Fibroblast of villous mesenchyme (primary cell): ENCODE measurements around the gene PRDM7. TPM values are rescaled to one million over a fixed set of nuclear protein-coding genes. Genes with fewer than 3 reads are reported as not detected.

Experiments used
- DNase-seq: peaks from one replicate; pipeline ENCODE4 v3.0.0-alpha.2; 2010; ENCODE audit warnings: low read depth
- H3K4me3 ChIP-seq: 2 replicates; pipeline ENCODE4 v1.5.1; 2011; ENCODE audit warnings: low read depth, mild to moderate bottlenecking, low read length
- total RNA-seq: library from RNA; depleted of rRNA; stranded (reverse); fragments of >200 nt; gene quantifications from 2 replicates; pipeline ENCODE4 v1.2.3, GENCODE V29; 2012
- TF ChIP-seq, protein P1 (sequence below): IDR thresholded peaks from 2 replicates; pipeline ENCODE4 v1.5.1; 2012; ENCODE audit warnings: low read depth, mild to moderate bottlenecking, low read length; ENCODE audit not compliant: insufficient read depth

The PRDM7 gene
- total RNA-seq, 1 donor: not detected

DNA sequence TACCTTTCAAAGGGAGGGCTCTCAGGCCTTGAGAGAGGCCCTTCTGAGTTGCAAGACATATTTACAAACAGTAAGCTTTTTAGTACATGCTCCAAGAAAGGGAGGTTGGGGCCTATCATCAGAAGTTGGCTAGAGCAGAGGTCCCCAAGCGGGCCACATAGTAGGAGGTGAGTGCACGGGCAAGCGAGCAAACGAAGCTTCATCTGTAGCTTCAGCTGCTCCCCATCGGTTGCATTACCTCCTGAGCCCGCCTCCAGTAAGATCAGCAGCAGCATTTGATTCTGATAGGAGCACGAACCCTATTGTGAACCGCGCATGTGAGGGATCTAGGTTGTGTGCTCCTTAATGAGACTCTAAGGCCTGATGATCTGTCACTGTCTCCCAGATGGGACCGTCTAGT, 26.2 kb downstream of the PRDM7 start:
- no peak for DNase-seq
- TF ChIP-seq, protein P1, sequence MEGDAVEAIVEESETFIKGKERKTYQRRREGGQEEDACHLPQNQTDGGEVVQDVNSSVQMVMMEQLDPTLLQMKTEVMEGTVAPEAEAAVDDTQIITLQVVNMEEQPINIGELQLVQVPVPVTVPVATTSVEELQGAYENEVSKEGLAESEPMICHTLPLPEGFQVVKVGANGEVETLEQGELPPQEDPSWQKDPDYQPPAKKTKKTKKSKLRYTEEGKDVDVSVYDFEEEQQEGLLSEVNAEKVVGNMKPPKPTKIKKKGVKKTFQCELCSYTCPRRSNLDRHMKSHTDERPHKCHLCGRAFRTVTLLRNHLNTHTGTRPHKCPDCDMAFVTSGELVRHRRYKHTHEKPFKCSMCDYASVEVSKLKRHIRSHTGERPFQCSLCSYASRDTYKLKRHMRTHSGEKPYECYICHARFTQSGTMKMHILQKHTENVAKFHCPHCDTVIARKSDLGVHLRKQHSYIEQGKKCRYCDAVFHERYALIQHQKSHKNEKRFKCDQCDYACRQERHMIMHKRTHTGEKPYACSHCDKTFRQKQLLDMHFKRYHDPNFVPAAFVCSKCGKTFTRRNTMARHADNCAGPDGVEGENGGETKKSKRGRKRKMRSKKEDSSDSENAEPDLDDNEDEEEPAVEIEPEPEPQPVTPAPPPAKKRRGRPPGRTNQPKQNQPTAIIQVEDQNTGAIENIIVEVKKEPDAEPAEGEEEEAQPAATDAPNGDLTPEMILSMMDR: no peak
- H3K4me3 ChIP-seq: no peak overlapping the region

DNA sequence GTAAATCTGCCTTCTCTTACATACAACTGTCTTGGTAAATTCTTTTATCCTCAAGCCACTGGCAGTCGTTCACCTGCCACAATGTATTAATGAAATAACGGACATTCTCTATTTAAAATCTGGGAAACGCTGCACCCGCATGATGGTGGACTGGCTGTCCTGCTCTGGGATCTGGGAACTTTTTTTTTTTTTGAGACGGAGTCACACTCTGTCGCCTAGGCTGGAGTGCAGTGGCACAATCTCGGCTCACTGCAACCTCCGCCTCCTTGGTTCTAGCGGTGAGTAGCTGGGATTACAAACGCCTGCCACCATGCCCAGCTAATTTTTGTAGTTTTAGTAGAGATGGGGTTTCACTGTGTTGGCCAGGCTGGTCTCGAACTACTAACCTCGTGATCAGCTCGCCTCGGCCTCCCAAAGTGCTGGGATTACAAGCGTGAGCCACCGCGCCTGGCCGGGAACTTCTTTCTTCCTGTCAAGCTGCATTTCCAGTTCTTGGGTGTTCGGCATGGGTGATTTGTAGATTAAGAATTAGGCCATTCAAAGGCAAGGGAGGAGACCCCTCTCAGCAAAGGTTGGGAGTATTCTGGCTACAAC, 28.3 kb downstream of the PRDM7 start:
- H3K4me3 ChIP-seq: no peak overlapping the region
- TF ChIP-seq, protein P1: no peak
- DNase-seq: no peak

DNA sequence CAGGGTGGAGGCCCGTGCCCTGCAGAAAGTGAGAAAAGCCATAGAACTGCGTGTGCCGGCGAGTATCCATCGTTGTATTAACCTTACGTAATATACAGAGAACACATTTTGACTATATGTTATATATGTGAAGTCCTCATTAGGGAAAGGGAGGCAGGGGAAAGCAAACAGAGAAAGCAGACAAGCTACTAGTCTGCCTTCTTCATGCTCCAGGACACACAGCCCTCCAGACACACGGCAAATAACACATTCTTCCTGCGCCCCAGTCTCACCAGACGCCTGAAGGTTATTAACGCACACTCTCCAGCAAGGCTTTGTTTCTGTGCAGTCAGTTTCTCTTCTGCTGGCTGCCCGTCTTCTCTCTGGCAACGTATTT, 28.8 kb downstream of the PRDM7 start:
- TF ChIP-seq, protein P1: no peak
- no peak overlapping the region for H3K4me3 ChIP-seq
- DNase-seq: peak; percentile 6

DNA sequence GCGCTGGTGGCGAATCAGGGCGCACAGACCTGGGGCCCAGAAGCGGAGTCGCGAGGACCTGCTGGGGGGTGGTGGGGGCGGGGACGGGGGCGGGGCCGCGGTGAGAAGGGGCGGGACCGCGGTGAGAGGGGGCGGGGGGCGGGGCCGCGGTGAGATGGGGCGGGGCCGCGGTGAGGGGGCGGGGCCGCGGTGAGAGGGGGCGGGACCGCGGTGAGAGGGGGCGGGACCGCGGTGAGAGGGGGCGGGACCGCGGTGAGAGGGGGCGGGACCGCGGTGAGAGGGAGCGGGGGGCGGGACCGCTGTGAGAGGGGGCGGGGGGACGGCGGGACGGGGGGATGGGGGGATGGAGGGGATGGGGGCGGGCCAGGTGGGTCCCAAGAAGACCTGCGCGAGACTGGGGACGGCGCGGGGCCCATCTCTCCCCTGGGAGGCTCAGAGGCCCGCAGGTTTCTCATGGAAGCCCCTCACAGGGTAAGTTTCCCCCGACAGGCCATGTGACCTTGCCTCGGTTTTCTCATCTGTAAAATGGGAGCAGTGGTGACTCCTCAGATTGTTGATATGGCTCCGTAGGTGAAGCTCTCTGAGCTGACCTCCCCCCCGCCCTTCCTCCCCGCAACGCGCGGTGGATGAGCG, 29.3 kb downstream of the PRDM7 start:
- DNase-seq: peak; percentile 2
- TF ChIP-seq, protein P1: no peak
- peak overlapping the region; percentile 50 for H3K4me3 ChIP-seq

DNA sequence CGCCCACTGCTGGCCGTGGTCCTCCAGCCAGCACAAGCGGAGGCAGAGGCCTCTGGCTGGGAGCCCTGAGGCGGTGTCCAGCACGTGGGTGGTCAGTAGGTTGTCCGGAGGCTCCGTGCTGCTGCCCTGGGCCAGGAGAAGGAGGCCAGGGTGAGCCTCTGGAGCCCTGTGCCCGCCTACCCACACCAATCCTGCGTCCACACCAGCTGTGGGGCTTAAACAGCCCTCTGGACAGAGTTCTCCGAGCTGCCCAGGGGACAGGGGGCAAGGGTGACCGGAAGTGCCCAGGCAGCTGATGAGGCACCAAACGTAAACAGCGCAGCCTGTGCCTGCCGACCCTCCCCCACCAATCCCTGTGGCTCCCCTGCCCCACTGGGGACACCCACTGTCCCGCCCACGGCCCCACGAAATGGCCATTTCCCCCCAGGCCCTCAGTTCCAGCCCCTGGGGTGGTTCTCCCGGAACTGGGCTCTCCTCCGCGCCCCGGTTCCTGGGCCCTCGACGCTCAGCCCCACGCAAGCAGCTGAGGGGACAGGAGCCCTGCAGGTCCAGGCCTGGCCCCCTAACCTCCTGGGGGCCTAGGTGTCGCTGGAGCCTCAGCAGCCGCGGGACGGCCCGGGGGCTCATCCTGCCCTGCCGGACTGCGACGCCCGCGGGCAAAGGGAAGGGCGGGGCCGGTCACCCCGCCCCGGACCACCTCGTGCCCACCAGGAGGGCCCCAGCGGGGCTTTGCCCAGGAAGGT, 30.0 kb downstream of the PRDM7 start:
- TF ChIP-seq, protein P1: no peak
- H3K4me3 ChIP-seq: peak overlapping the region; percentile 50
- DNase-seq: peak; percentile 62

DNA sequence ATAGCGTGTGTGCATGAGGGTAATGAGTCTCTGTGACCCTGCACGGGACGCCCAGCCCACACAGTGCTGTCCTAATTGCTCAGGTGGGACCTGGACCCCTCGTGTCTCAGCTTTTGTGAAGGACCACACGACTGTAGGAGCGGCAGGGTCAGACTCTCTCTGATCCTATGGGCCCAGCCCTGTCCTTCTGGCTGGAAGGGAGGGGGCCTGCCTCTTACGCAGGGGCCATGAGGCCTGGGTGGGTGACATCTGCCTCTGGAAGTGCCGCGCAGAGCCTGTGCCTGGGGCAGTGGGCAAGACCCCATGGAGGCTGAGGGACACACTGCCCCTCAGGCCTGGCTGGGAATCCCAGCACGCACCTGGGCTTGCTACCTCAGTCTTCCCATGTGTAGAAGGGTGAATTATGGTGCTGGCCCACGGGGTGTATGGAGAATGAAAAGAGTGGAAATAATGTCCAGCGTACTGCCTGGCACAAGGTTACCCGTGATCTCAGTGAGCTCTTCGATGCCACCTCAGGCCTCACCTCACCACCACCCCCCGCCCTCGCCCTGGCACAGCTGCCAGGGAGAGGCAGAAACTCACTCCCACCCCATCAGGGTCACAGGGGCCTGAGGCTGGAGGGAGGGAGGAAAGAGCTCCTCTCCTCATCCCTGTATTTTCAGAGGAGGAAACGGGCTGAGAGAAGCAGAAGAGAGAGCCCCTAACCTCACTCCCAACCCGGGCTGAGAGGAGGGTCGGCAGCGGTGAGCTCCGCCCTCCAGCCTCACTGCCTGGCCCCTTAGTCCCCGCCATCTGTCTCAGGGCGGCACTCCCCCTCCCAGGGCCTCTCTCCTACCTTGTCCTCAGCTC, 30.8 kb downstream of the PRDM7 start:
- TF ChIP-seq, protein P1: no peak
- DNase-seq: no peak

More for the DNA sequence above, 30.8 kb downstream of the PRDM7 start:
- H3K4me3 ChIP-seq: peak overlapping the region; percentile 2
